NOMO-1 treated with dmso at 0.1 percent for 144 hours (cell line): ENCODE results near the gene BNC1.
"Not testable (repeated sequence)": the region's sequence is repeated elsewhere in the genome, so short reads cannot be mapped to it uniquely, and the experiment has no call there.

Source experiments
- DNase-seq: peaks from one replicate; lab custom pipeline; 2025; ENCODE audit not compliant: unreplicated experiment; lab: John Stamatoyannopoulos, UW

The BNC1 gene

DNA sequence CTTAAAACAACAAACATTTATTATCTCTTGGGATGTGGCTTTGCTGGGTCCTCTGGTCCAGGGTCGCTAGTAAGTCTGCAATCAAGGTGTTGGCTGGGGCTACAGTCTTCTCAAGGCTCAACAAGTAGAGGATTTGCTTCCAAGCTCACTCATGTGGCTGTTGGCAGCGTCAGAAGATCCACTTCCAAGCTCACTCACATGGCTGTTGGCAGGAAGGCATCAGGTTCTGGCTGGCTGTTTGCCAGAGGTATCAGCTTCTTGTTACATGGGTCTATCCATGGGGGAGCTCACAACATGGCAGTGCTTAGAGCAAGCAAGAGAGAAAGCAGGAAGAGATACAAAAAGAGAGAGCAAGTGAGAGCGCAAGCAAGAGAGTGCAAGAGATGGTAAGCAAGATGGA is 15.0 kb upstream of the BNC1 start:
- no peak for DNase-seq

DNA sequence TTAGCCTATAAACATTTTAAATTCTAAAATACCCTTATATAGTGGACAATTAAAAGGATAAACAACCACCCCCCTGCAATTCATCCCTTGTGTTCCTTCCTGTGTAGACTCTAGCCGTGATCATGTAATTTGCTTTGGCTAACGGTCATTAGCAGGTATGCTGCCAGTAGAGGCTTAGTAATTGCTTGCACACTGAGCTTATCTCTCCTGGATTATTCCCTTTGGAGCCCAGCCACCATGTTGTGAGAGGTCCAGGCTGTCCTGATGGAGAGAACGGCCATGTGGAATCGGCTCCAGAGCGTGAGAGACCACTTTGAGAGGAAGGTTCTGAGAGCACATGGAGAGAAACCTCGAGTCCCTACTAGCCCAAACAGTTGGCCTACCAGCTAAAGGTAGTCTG is 11.0 kb upstream of the BNC1 start:
- no peak for DNase-seq

DNA sequence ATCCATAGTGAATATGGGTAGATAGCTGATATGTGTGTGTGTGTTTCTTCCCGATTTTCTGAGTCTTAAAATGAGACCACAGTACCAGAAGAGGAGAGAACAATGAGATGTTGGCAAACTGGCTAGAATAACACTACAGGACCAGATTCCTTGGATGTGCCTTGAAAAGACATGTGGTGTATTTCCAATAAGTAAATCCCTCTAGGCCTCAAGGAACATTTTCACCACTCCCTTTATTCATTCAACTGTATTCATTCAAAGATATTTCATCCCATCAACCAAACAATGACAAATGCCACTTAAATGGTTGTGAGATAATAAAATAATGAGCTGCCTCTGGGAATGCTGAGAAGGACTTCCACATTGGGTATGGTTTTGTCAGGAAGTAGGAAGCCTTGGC is 8.7 kb upstream of the BNC1 start:
- no peak for DNase-seq

DNA sequence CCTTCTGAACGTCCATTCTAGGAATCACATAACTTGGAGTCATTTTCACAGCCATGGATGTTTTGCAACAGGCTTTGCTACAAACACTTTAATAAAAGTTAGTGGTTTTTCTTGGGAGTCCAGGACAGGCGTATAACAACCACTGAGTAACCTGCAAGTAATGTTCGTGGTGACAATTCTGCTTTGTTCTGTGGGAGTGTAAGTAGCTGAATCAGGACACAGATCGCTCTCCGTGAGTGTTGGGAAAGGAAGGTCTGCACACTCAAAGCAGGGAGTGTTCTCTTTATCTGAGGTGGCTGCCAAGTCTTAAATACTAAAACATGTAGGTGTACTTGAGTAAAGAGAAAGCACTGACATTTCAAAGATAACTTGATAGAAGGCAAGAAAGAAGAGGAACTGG is 7.9 kb upstream of the BNC1 start:
- DNase-seq, result no peak

DNA sequence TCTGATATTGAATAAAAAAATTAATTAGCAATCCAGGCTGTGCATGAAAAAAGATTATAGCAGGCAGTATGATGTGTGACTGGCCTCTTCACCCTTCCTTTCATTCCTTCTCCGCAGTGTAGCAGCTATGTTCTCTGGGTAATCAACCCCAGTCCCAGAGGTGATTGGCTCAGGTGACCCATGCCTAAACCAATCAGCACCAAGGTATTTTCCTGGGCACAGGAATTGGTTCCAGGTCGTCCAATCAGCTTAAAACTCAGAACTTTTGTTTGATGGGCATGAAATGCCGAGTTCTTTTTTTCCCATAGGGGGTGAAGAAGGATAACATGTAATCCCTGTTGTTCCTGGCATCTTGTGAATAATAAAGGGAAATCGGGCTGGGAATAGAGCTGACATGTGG is 5.8 kb upstream of the BNC1 start:
- DNase-seq, result no peak

DNA sequence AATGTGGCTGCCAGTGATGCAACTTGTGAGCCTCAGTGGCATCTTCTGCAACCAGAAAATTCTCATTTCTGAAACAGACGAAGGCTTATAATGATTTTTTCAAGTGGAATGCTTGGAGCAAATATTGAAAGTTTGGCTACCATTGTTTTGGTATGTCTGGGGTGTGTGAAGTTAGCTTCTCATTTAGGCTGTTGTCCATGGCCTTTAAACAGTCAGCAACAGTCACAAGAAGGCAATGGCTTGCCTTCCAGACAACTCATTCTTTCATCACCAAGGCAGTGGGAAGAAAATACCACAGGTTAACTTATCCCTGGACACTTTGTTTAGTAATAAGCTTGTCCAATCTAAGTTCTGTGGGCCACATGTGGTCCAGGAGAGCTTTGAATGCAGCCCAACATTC is 4.7 kb upstream of the BNC1 start:
- DNase-seq, result no peak

DNA sequence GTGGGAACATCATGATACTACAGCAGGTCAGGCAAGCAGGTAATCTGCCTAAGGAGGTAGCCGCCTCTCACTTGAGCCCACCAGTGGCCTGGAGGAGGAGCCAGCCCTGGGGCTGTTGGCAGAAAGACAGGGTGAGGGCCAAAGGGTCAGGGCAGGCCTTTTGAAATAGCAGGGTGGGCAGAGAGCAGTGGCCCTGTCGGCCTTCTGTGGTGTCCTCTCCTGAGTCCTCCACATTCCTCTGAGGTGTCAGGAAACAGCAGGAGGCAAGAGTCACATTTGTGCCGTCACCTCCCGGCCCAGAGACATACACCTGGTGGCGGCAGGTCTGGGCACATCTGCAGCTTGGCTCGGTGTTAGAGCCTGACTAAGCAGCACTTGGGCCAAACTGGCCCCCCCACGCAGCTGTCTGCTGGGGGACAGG is 3.9 kb upstream of the BNC1 start:
- no peak for DNase-seq

DNA sequence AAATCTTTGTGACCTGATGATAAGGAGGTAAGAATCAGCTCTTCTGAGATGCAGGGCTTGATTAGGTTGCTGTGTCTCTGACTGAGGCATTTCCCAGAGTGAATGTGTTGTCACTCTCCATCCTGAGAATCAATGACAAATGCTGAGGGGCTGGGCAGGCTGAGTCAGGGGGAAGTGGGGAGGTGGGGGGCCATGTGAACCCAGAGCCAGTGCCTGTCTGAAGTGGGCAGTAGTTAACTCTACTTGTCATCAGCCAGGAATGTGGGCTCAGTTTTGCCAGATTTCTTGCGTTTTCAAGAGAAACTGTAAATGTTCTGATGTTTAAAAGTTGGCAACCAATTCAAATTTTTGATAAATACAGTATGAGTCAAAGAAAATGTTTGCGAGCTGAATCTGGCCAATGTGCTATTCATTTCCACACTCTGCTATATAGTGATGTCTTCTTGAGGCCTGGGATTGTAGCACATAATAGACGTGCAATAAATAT is 3.1 kb upstream of the BNC1 start:
- no peak for DNase-seq

DNA sequence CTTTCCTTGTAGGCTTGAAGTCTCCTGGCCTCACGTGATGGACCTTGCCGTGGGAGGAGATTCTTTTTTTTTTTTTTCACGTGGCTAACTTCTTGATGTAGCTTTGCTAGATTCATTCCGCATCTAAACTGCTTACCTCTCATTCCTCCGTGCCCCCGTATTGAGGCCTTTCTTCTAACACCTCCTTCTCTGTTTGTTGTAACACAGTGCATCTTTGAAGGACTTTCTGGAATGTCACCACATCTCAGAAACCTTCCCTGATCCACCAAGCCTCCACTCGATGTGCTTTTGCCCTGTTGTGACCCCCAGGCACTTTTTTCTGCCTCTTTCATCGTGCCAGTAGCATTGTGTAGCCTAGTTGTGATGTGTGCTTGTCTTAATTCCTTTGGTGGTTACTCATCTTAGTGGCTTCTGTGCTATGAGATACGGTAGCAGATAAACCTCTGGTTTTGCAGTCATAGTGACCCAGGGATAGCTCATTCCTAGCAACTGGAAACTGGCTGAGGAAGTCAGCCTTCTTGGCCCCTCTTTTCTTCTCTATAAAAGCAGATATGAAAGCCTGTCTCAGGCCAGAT is 1.6 kb upstream of the BNC1 start:
- no peak for DNase-seq

DNA sequence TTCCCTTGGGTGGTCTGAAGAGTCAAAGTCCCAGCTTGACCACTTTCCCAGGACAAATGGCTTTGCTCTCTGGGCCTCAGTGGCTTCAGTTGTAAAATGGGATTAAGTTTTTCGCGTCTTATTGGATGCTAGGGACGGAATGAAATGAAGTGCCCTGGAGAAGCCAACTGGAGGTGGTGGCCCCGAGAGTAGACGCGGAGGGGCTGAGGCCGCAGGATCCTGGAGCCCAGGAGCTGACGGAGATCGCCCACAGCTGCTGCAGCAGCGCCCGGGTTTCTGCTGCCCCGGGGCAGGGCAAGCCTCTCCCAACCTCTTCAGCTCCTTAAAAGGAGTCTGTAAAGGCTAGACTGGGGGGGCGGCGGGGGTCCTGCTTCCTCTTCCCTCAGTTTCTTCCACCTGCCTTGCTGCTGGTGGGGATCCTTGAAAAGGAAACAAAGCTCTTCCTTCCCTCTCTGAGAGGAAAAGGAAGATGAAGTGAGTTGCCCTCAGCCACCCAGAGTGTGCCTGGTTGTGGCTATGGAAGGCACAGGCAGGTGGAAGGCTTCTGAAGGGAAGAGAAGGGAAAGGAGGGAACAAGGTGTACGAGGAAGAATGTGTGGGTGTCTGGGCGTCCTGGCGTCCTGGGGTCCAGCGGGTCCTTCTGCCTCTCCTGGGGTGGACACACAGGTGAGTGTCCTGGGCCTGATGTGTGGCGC is 967 bp upstream of the BNC1 start:
- no peak for DNase-seq

DNA sequence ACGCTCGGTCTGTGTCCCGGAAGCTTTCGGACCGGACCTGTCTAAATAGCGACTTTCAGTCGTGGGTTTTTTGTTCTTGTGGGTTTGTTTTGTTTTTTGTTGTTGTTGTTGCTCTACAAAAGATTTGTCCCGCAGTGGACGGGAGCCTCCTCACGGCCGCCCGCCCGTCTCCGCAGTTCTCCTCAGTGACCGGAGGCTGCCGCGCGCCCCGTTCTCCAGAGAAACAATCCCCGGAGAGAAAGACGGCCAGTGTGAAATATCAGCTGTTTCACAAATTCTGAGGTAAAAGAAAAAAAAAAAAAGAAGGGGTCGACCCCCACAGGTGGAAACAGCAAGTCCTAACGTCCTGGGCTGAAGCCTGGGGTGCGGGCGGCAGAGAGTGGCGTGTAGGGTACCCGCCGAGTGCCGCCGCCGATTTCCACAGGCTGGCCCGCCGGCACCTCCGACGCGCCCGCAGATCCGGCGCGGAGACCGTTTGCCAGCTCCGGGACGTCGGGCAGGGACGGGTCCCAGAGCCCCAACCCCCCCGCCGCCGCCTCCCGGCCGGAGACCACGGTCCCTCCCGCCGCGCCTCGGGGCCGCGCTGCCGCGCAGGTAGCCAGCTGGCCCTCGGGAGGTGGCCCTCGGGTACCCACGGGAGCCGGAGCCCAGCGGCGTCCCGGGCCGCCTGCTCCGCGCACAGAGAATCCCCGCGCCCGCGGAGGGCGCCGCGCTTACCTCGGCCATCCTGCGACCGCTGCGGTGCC is 478 bp downstream of the BNC1 start:
- DNase-seq, result no peak

DNA sequence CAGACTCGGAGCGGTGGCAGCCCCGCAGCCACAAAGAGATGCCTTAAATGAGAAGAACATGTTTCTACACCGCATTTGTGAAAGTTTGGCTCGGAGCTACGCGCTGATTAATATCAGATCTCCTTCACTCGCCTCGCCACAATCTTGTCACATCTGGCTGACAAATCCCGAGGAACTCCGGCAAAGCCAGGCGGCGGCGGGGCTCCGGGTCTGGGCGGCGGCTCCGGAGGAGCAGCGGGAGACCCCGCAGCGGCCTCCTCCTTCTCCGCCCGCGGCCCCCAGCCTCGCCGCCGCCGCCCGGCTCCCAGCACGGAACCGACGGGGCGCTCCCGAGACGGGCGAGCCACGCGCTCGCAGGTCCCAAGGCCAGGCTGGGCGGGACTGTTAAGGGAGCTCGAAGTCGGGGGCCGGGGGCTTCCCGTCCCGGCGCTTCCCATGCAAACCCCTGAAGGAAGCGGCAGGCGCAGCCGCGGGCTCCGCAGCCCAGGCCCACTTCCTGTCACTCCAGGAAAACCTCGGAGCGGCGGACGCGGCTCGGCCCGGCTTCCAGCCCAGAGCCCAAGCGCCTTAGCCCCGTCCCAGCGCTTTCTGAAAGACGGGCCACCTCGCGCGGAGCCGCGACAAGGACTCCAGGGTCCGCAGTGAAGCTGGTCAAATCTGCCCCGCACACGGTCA is 1.2 kb downstream of the BNC1 start:
- no peak for DNase-seq

DNA sequence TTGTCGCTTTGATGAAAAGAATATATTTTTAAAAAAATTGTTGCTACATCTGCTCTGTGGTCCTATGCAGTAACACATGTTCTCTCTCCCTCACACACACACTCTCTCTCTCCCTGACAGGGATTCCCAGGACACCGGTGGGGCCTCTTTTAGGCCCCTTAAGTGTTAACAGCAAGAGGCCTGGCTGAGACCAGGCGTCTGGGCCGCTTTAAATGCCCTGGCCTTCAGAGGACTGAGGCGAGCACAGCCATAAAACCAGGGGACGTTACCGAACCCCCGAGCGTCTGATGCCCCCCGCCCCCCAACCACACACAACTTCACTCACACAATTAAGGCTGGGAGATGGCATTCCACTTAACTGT is 1.7 kb downstream of the BNC1 start:
- DNase-seq, result no peak

DNA sequence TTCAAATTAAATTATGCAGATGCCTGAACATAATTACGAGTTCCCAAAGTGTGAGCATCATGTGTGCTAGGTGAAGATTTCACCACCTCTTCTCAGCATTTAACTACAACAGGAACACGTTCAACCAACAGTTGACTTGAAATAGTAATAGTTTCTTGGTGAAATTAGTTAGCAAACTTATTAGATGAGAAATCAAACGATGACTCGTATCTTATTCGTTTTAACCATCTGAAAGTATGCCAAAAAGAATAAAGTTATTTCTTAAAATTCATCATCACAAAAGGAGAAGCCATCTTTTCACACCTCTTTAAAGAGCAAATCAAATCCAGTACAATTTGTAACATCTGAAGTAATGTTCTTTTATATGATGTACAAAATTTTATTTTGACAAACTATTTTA is 2.3 kb downstream of the BNC1 start:
- no peak for DNase-seq

DNA sequence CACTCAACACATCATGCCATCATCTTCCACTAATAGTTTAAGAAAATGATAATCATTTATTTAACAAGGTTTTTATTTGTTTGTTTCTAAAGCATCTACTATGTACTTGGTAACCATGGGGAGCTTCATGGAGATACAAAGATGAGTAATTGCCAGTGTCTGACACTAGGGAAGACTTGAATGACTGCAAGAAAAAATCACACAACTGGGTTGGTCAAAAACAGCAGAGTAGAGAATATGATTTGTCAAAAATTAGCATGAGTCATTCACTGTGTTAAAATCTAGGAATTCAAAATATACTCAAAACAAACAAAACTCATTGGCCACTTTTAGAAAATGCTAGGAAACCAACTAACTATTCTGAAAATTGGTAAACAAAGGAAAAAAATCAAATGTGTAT is 6.3 kb downstream of the BNC1 start:
- no peak for DNase-seq

DNA sequence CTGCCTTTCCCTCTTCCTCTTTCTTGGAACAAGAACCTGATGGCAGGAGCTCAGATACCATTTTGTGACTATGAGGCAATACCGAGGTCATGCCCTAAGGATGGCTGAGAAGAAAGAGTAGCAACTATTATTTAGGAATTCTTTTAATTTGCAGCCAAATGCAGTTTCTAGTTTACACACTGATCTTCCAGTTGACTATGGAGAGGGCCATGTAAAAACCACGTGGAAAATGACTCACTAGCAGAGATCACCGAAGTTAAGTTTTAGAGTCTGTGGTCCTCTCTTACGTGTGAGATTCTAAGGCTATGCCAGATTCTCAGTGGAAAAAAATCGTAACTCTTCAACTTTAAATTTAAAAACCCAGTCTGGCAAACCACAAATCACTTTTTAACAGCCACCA is 7.8 kb downstream of the BNC1 start:
- DNase-seq, result no peak

DNA sequence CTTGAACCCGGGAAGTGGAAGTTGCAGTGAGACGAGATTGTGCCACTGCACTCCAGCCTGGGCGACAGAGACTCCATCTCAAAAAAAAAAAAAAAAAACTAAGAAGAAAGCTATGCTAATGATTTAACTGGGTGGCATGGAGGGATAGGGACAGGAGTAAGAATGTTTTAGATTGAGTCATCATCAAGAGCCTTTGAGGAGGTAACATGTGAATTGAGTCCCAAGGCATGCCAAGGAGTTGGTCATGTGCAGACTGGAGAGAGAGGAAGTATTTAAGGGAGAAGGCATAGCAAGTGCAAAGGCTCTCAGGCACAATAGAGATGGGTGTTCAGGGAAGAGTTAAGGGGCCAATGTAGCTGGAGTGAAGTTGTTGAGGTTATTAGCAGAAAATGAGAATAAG is 9.1 kb downstream of the BNC1 start:
- no peak for DNase-seq

DNA sequence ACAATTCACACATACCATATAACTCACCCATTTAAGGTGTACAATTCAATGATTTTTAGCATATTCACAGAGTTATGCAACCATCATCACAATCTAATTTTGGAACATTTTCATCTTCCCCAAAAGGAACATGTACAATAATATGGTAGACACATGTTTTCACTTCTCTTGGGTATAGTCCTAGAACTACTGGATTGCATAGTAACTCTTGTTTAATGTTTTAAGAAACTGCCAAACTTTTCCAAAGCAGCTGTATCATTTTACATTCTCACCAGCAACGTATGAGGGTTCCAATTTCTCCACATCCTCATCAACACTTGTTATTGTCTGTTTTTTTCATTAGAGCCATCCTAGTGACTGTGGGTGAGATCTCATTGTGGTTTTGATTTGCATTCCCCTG is 14.3 kb downstream of the BNC1 start:
- no peak for DNase-seq

DNA sequence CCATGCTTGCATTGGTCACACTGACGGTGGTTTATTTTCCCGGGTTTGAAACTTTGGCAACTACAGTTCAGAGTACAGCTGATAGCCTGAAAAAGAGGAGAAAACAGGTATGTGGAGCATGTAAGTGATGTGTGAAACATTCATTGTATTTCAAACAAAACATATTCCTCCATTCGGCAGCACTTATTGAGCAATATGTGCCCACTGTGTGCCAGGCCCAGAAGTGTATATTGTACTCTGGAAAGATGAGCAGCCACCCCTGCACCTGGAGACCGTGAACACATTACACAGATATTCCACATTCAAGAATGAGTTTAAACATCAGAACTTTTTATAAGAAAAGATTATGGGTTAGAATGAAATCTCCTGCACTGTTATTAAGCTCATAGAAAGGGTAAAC is 16.3 kb downstream of the BNC1 start:
- no peak for DNase-seq

DNA sequence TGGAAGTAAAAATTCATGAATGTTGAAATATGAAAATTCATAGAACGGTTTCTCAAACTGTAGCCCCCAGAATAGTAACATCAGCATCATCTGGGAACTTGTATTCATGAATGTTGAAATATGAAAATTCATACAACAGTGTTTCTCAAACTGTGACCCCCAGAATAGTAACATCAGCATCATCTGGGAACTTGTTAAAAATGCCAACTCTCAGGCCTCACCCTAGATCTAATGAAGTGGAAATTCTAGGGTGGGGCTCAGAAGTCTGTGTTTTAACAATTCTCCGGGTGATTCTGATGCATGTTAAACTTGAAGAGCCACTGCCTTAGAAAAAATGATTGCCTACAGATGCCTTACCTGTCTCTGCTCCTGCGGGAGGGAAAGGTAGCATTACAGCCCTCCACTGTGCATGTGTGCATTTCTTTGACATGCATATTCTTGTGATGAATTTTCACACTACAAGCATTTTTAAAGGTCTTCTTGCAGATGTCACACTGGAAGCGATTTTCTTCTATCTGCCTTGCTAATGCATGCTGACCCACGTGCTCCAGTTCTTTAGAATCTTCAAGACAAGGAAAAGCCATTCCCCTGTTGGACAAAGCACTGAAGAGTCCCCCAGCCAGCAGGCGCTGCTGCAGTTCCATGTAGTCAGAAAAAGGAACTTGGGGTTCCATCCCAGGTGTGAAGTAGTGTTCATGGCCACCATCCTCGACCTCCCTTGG is 21.7 kb downstream of the BNC1 start:
- DNase-seq, result no peak

DNA sequence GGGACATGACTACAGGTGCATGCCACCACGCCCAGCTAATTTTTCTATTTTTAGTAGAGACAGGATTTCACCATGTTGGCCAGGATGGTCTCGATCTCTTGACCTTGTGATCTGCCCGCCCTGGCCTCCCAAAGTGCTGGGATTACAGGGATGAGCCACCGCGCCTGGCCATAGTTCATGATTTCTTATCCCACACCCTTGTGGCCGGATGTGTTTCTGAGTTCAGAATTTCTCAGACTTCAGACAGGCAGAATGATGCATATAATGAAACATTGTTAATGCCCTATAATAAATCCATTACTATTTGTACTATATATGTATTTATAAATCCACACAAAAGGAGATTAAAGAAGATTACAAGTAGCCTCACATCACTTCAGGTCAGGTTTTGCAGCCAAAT is 22.3 kb downstream of the BNC1 start:
- DNase-seq, result not testable (repeated sequence)
